Body of pancreas (tissue), 4 donors: Measurements from ENCODE around the gene PHF24.

Source experiments
- POLR2A ChIP-seq, 3 donors: fragments of 450-650 bp; IDR thresholded peaks; one replicate each; pipeline ENCODE4 v1.6.1; 2016; ENCODE audit warnings: antibody characterized with exemption in 3 of 3, mild to moderate bottlenecking in 2 of 3
- TF ChIP-seq, protein P1 (sequence below), 7 experiments: fragments of 450-650 bp in 4 of 7; fragments of 200-600 bp in 3 of 7; sonication (generic) in 3 of 7; IDR thresholded peaks; one replicate each; pipeline ENCODE4 v1.5.1; 2016 to 2019; ENCODE audit warnings: antibody characterized with exemption in 7 of 7

DNA sequence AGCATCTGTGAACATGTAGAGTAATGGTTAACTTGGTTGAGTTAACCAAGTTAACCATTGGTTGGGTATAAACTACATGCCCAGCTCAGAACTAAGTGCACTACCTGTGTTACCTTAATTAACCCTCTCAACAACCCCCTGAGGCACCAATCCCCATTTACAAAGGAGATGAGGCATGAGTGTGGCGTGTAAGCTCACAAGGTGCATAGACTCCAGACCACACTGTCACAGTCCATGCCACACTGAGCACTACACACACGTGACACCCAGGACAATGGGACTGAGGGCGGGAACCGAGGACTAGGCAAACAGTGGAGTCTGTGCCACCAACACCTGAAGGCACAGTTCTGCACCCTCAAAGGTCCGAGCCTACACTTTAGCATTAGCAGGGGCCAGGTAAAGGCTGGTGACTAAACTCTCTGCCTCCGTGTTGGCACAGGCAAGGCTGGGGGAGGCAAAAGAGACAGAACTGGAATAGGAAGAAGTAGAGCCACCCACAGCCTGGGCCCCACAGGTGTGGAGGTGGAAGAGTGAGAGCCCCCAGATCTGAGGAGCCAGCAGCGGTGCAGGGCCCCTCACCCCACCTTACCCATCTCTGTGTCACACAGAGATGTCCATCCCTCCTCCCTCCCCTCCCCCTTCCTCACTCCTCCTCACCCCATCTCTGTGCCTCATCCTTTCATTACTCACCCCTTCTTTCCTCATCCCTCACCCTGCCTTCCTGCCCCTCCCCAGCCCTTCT is 29.2 kb downstream of the PHF24 start:
- TF ChIP-seq, protein P1, sequence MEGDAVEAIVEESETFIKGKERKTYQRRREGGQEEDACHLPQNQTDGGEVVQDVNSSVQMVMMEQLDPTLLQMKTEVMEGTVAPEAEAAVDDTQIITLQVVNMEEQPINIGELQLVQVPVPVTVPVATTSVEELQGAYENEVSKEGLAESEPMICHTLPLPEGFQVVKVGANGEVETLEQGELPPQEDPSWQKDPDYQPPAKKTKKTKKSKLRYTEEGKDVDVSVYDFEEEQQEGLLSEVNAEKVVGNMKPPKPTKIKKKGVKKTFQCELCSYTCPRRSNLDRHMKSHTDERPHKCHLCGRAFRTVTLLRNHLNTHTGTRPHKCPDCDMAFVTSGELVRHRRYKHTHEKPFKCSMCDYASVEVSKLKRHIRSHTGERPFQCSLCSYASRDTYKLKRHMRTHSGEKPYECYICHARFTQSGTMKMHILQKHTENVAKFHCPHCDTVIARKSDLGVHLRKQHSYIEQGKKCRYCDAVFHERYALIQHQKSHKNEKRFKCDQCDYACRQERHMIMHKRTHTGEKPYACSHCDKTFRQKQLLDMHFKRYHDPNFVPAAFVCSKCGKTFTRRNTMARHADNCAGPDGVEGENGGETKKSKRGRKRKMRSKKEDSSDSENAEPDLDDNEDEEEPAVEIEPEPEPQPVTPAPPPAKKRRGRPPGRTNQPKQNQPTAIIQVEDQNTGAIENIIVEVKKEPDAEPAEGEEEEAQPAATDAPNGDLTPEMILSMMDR (IDR thresholded peaks at IDR 0.05): no peak
- no peak for TF ChIP-seq POLR2A (IDR thresholded peaks at IDR 0.05)
